Testis (tissue), 2 donors: ENCODE measurements around the gene SGF29.
"Not testable (repeated sequence)": the region's sequence is repeated elsewhere in the genome, so short reads cannot be mapped to it uniquely, and the experiment has no call there.

Experiments used
- POLR2A ChIP-seq: fragments of 450-650 bp; IDR thresholded peaks from one replicate; pipeline ENCODE4 v1.6.1; 2017; ENCODE audit warnings: antibody characterized with exemption, mild to moderate bottlenecking, moderate library complexity
- TF ChIP-seq, protein P1 (sequence below), 3 experiments: fragments of 450-650 bp in 2 of 3; fragments of 200-600 bp in 1 of 3; sonication (generic) in 1 of 3; IDR thresholded peaks; one replicate each; pipeline ENCODE4 v1.5.1; 2016 to 2019; ENCODE audit warnings: antibody characterized with exemption in 3 of 3, mild to moderate bottlenecking in 2 of 3, moderate library complexity in 1 of 3

DNA sequence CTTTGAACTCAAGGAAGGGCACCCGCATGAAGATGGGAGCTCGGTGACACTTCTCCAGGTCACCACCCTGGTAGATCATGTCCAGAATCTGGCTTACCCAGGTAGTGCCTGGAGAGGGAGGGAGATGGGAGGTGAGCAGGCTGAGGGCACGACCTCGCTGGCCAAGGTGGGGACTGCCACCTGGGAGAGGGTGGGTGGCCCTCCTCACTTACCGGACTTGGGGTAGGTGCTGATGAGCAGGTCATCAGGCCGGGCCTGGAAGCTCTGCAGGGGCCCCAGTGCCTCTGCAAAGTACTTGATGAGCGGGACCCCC lies 54.7 kb downstream of the SGF29 start:
- TF ChIP-seq POLR2A = not testable (repeated sequence)
- TF ChIP-seq, protein P1, sequence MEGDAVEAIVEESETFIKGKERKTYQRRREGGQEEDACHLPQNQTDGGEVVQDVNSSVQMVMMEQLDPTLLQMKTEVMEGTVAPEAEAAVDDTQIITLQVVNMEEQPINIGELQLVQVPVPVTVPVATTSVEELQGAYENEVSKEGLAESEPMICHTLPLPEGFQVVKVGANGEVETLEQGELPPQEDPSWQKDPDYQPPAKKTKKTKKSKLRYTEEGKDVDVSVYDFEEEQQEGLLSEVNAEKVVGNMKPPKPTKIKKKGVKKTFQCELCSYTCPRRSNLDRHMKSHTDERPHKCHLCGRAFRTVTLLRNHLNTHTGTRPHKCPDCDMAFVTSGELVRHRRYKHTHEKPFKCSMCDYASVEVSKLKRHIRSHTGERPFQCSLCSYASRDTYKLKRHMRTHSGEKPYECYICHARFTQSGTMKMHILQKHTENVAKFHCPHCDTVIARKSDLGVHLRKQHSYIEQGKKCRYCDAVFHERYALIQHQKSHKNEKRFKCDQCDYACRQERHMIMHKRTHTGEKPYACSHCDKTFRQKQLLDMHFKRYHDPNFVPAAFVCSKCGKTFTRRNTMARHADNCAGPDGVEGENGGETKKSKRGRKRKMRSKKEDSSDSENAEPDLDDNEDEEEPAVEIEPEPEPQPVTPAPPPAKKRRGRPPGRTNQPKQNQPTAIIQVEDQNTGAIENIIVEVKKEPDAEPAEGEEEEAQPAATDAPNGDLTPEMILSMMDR (IDR thresholded peaks at IDR 0.05) = not testable (repeated sequence)
